Endodermal cell (in vitro differentiated cells): ENCODE data around the gene TOGARAM1. TPM values are rescaled to one million over a fixed set of nuclear protein-coding genes. Genes with fewer than 3 reads are reported as not detected.

Source experiments
- DNase-seq: peaks from one replicate; pipeline ENCODE4 v3.0.0-alpha.2; 2017
- H3K27ac ChIP-seq: 2 replicates; pipeline ENCODE4 v1.5.1; 2013; ENCODE audit warnings: mild to moderate bottlenecking, low read depth, low read length, moderate library complexity
- H3K27me3 ChIP-seq: 2 replicates; pipeline ENCODE4 v1.6.1; 2013; ENCODE audit warnings: mild to moderate bottlenecking, low read length, moderate library complexity; ENCODE audit not compliant: insufficient read depth, control insufficient read depth, poor library complexity, severe bottlenecking
- H3K36me3 ChIP-seq: 2 replicates; pipeline ENCODE4 v1.7.0; 2013; ENCODE audit warnings: mild to moderate bottlenecking, low read length, moderate library complexity; ENCODE audit not compliant: control insufficient read depth, insufficient read depth
- H3K4me1 ChIP-seq: one replicate; pipeline ENCODE4 v1.7.0; 2013; ENCODE audit warnings: low read length; ENCODE audit not compliant: control insufficient read depth, insufficient read depth
- H3K4me3 ChIP-seq: 2 replicates; pipeline ENCODE4 v1.5.1; 2013; ENCODE audit warnings: mild to moderate bottlenecking, low read length, moderate library complexity
- H3K9ac ChIP-seq: 2 replicates; pipeline ENCODE4 v1.6.1; 2013; ENCODE audit warnings: mild to moderate bottlenecking, low read length, moderate library complexity; ENCODE audit not compliant: poor library complexity, severe bottlenecking; ENCODE audit errors: extremely low read depth
- H3K9me3 ChIP-seq: 2 replicates; pipeline ENCODE4 v1.6.1; 2013; ENCODE audit warnings: mild to moderate bottlenecking, low read length, moderate library complexity; ENCODE audit not compliant: control insufficient read depth
- H3K27ac Mint-ChIP-seq: 2 replicates; pipeline ENCODE4 v1.8.0; 2020; ENCODE audit warnings: mixed read lengths
- H3K27me3 Mint-ChIP-seq: 2 replicates; pipeline ENCODE4 v1.8.0; 2021; ENCODE audit warnings: mild to moderate bottlenecking, mixed read lengths; ENCODE audit not compliant: insufficient read depth
- H3K36me3 Mint-ChIP-seq: 2 replicates; pipeline ENCODE4 v1.8.0; 2020; ENCODE audit warnings: low read depth, mixed read lengths
- H3K4me1 Mint-ChIP-seq: 2 replicates; pipeline ENCODE4 v1.8.0; 2020; ENCODE audit warnings: mixed read lengths
- H3K4me3 Mint-ChIP-seq: 2 replicates; pipeline ENCODE4 v1.8.0; 2020; ENCODE audit warnings: mild to moderate bottlenecking, moderate library complexity, mixed read lengths
- H3K9me3 Mint-ChIP-seq: 2 replicates; pipeline ENCODE4 v1.8.0; 2020; ENCODE audit warnings: mild to moderate bottlenecking, mixed read lengths
- CTCF ChIP-seq: fragments of 200-600 bp; sonication (generic); conservative IDR thresholded peaks from 2 replicates; pipeline ENCODE4 v1.5.0; 2021; ENCODE audit warnings: antibody characterized with exemption, mild to moderate bottlenecking
- WGBS, 2 experiments: methylation state at CpG; one replicate each; pipeline versions ENCODE4 v1.1.5 to v1.1.7; 2013; ENCODE audit warnings: missing lambda C conversion rate in 2 of 2, mixed read lengths in 1 of 2; ENCODE audit not compliant: insufficient coverage in 1 of 2, insufficient read length in 1 of 2; 5-methylcytosine and 5-hydroxymethylcytosine counted together
- total RNA-seq, 2 donors: library from RNA; stranded (reverse); fragmentation: NEBNext Ultra II Directional in 1 of 2; extraction: Animal tissue kit (Norgen Biotek cat#: 25700) in 1 of 2; gene quantifications; 2 replicates in 1 of 2; 3 replicates in 1 of 2; pipeline ENCODE4 v1.2.1, GENCODE V29; 2021

TOGARAM1 gene
- total RNA-seq, 2 donors from 2014 or later = 12.3 to 13.7 TPM

- Mint-ChIP-seq H3K4me3 (no peak overlapping the region), H3K9me3 (peaks cover 15% of the 10 kb centered on the region), H3K27ac (no peak overlapping the region), H3K4me1 (no peaks in the 10 kb centered on the region), H3K27me3 (no peaks in the 10 kb centered on the region), H3K36me3 (peaks cover 71% of the 10 kb centered on the region)
- no peak overlapping the region for H3K9ac ChIP-seq
- H3K4me1 ChIP-seq = no peaks in the 10 kb centered on the region
- H3K36me3 ChIP-seq = peaks cover 84% of the 10 kb centered on the region
- no peak for TF ChIP-seq CTCF
- no peak overlapping the region for H3K4me3 ChIP-seq
- peaks cover 33% of the 10 kb centered on the region for H3K9me3 ChIP-seq
- no peak for DNase-seq
- H3K27me3 ChIP-seq = no peaks in the 10 kb centered on the region
- no peak overlapping the region for H3K27ac ChIP-seq
Observed at GRCh38 chr14:44944107-44944506, 17.9 kb upstream of the TOGARAM1 start.

GRCh38 chr14:44945264-44945663, 16.7 kb upstream of the TOGARAM1 start:
- Mint-ChIP-seq H3K36me3 (peaks cover 60% of the 10 kb centered on the region), H3K9me3 (peaks cover 8% of the 10 kb centered on the region), H3K27me3 (no peaks in the 10 kb centered on the region), H3K4me1 (no peaks in the 10 kb centered on the region), H3K27ac (no peak overlapping the region), H3K4me3 (no peak overlapping the region)
- peaks cover 78% of the 10 kb centered on the region for H3K36me3 ChIP-seq
- no peak overlapping the region for H3K4me3 ChIP-seq
- H3K9me3 ChIP-seq = peaks cover 22% of the 10 kb centered on the region
- H3K27ac ChIP-seq = no peak overlapping the region
- H3K27me3 ChIP-seq = no peaks in the 10 kb centered on the region
- no peak for DNase-seq
- H3K4me1 ChIP-seq = no peaks in the 10 kb centered on the region
- TF ChIP-seq CTCF = no peak
- no peak overlapping the region for H3K9ac ChIP-seq
- 90 to 95% methylated on average over 4 of the region's 4 CpGs for WGBS, 2 experiments

- WGBS, 2 experiments = 95 to 100% methylated on average over 2 of the region's 2 CpGs
- Histone ChIP-seq H3K4me3 (no peak overlapping the region), H3K9me3 (peaks cover 13% of the 10 kb centered on the region), H3K36me3 (peaks cover 34% of the 10 kb centered on the region), H3K4me1 (no peaks in the 10 kb centered on the region), H3K27me3 (no peaks in the 10 kb centered on the region), H3K27ac (no peak overlapping the region), H3K9ac (no peak overlapping the region)
- no peak for DNase-seq
- Mint-ChIP-seq H3K27ac (no peak overlapping the region), H3K27me3 (no peaks in the 10 kb centered on the region), H3K9me3 (peaks cover 3% of the 10 kb centered on the region), H3K4me1 (no peaks in the 10 kb centered on the region), H3K36me3 (peaks cover 27% of the 10 kb centered on the region), H3K4me3 (no peak overlapping the region)
- no peak for TF ChIP-seq CTCF
Observed at GRCh38 chr14:44951051-44951450, 10.9 kb upstream of the TOGARAM1 start.
